ENCODE data around the gene RALGPS1.

The RALGPS1 gene

DNA sequence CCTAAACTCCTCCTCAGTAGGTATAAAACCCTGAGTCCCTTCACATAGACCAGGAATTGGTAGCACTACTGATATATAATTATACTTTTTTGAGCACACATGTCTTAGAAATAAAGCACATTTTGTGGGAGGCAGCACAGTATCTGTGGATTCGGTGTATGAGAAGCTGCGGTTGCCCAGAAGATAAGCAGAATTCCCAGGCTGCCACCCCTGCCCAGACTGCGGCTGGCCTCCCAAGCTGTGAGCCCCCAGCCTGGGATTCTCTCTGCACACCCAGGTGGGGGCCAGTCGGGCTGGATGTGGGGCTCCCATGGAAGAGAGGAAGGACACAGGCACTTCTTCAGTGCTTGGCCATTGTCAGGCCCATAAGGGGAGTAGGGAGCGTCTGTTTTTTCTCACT is 233.4 kb downstream of the RALGPS1 start:
- no peak overlapping the region for H3K4me3 ChIP-seq (ENCODE audit: low read depth, low read length)

DNA sequence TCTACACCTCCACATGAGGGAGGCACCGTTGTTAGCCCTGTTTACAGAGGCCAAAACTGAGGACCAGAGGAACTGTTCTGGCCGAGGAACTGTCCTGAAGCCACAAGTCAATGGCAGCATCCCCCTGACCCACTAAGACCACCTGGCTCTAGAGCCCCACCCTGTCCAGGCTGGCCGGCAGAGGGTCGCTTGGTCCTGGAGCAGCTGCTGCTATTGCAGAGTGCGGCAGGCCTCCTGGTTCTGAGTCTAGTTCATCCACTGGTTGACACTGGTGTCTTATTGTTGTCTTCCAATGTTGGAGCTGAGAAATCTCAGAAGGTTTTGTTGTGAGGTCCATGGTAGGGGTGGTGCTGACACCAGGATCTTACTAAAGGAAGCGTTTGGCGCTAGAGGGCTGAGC is 234.4 kb downstream of the RALGPS1 start:
- no peak overlapping the region for H3K4me3 ChIP-seq (ENCODE audit: low read depth, low read length)

DNA sequence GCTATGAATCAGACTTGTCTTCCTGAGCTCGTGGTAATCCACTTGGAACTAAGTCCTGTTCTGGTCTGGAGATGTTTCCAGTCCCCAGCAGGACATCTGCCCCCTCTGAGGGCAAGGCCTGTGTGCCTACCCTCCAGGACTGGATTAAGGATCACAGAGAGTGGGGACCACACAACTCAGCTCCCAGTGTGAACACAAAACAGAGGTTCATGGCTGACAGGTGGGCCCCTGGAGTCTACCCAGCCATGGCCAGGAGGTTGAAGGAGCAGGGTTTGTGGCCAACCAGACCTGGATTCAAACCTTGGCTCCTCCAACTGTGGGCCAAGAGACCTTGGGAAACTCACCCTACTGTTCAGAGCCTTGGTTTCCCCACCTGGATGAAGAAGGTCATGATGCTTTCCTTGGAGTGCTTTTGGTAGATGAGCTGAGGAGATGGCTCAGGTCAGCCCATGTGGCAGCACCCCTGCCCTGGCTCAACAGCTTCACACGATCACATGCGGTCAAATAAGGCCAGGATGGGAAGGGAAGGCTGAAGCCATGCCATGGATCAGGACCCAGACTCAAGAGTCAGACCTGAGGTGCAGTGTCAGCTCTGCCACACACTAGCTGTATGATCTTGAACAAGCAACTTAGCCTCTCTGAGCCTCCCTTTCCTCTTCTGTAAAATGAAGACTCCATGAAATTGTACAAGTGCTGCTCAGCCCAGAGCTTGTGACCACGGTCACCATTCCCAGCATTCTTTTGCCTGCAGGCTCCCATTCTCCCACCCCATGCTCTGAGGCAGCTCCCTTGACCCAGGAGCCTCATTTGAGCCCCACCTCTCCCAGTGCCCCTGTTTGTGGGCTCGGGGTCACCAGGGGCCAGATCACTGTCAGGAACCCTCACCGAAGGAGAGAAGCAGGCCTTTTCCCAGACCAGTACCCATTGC is 235.1 kb downstream of the RALGPS1 start:
- H3K4me3 ChIP-seq (ENCODE audit: low read depth, low read length), result no peak overlapping the region

DNA sequence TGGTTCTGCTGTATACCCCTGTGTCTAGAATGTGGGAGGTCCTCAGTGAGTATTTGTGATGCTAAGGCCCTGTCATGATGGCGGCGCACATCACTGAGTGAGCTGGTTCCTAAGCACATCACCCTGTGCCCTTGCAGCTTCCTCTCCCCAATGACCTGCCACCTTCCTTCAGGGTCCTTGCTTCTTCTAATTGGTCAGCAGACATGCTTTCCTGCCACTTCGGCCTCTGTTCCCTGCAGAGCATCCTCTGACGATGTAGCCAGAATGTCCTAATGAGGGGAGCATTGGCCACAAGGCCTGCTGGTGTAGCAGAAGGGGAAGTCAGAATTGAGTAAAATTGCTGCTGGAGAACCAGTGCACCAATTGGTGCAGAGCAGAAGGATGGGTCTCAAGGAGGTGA is 238.9 kb downstream of the RALGPS1 start:
- H3K4me3 ChIP-seq (ENCODE audit: low read depth, low read length), result no peak overlapping the region

DNA sequence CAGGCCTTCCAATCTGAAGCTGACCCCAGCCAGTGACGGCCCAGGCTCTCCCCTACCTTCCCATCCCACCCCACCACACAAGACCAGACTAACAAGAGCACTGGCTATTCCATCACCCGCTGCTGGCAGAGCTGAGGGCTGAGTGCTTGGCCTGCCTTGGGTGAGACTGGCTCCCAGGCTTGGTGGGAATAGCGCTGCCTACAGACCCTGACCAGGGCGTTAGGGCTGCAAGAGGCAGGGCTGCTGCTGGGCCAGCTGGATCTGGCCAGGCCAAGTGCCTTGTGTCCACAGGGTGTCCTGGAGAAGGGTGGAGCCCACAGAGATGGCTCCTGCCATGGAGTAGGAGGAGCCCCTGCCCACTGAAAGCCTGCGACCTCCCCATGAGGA is 239.4 kb downstream of the RALGPS1 start:
- no peak overlapping the region for H3K4me3 ChIP-seq (ENCODE audit: low read depth, low read length)

DNA sequence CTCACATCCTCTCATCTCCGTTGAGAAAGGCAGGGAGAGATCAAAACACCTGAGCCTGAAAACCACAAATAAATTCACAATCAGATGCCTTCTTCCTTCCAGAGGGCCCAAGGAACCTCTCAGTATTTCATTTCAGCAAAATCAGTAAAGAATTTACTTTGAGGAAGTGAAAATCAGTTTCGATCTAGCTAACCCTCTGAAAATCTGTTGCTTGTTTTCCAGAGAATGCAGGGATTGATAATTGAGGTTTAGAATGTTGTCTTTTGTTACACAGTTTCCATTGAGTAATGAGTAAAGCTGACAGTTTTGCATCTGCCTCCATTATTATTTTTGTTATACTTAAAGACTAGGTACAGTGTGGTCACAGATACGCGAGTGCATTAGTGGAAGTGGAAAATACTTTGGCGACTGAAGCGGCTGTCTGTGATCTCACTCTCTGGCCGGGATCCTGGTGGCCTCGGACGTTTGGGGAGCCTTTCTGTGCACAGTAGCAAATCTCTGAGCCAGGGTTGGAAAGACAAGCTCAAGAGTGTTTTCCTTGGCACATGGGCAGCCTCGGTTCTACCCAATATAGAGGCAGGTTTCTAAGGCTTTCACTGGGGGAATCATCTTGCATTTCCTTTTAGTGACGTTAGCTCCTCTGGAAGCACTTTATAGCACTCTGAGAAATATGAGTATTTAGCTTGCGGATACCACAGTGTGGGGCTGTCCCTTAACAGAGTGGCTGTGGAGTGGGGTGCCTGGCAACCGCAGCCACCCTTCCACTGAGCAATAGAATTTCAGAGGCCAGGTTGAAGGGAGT is 240.0 kb downstream of the RALGPS1 start:
- no peak overlapping the region for H3K4me3 ChIP-seq (ENCODE audit: low read depth, low read length)

DNA sequence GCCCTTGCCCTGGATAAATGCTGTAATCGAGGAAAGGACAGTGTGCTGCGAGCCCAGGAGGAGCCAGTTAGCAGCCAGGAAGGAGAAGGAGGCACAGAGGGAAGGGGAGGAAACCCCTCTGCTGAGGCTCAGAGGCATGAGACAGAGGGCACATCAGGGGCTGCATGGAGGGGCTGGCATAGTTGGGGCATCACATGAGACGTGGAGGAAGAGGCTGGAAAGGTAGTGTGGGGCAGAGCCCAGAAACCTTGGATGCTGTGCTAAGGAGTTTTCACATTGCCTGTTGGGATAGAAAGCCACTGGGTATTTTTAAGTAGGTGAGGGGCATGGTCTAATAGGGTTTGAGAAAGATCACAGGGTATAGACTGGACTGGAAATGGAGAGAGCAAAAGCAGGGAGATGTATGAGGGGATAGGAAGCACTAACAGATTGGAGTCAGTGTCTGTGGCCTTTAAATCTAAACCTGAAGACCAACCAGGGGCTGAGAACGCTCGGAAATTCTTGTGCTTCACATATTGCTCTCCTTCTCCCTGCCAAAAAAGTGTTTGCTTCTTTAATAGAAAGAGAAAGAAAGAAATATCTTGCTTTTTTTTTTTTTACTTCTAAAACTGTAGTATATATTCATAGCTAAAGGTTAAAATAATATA is 240.9 kb downstream of the RALGPS1 start:
- no peak overlapping the region for H3K4me3 ChIP-seq (ENCODE audit: low read depth, low read length)

DNA sequence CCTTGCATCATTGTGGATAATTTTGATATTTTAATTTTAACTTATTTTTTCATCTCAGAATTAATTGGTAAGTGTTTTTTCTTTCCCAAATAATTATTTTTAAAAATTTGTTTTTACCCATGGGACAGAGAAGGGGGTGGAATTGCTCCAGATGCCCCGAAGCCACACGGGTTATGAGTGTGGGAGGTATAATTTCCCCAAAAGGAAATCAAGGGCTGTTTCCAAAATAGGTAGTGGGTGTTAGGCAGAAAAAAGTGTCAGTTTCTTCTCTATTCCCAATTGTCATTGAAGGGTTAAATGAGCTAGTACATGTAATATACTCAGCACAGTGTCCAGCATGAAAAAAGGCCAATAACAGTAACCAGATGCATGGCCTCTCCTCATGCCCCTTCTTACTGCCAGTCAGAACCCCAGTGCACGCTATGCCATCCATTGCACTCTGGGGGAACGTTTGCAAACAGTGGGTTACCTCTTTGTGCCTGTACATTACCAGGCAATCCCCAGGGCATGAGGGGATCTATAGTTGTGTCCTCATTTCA is 244.3 kb downstream of the RALGPS1 start:
- no peak overlapping the region for H3K4me3 ChIP-seq (ENCODE audit: low read depth, low read length)

DNA sequence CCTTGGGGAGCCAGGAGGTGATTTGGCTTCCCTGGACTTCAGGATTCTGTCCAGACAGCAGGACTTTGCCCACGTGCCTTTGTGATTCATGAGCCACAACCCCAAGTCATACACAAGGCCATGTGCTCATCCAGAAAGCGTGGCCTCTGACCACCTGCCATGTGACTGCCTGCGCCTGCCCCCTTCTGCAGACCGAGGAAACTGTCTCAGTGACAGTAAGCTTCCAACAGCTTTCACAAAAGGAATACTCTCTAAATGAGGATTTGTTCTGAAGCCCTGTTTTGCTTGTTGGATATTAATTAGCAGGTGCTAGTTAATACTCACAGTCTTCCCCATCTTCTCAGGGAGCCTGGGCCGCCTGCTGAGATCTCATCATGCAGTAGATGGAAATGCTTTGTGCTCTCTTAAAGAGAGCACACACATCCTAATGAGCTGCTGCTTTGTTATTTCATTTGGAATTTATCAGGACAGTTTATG is 244.8 kb downstream of the RALGPS1 start:
- H3K4me3 ChIP-seq (ENCODE audit: low read depth, low read length), result no peak overlapping the region

DNA sequence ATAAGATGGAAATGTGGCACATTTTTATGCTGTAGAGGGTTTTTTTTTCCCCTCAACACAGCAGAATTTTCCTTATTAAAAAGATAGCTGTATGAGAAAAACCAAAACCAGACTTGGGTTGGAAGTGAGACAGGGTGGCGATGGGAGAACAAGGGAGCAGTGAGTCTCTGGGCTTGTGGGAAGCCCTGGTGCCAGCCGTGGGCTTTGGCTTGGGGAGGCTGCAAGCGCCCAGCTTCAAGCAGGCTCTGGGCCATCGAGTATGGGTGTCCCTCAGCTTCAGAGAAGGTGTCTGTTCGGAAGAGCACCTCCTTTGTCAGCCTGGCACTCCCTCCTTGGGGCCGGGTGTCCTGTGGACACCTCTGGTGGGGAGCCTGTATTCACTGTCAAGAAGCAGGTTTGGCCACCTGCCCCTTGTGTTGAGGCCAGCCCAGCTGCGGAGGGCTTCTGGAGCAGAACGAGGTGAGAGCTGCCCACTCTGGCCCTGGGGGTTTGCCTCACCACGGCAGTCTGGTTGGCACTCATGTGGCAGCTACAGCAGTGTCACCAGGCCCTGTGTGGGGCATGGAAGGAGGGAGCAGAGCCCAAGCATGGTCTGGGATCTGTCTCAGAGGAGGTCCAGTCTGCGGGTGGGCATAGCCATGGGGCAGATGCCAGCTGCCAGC is 245.5 kb downstream of the RALGPS1 start:
- no peak overlapping the region for H3K4me3 ChIP-seq (ENCODE audit: low read depth, low read length)

DNA sequence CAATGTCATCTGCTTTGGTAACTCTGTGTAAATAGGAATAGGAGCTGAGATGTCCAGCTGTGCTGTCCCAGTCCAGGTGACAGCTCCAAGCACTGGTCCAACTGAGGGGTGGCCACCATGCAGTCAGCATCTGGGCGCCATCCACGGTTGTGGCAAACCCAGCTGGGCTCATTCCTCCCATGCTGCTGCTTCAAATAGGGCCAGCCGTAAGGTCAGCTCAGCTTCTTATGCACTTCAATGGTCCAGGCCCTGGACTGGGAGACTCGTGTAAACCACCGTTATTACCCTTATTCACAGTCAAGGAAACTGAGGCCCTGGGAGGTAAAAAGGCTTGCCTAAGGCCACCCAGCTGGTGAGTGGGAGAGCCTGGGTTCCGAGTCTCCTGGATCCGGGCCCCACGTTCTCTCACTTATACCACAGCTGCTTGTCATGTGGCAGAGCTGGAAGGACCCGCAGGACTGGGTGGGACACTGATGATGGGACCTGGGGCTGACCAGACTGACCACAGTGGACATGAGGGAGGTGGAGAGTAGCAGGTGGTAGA is 246.6 kb downstream of the RALGPS1 start:
- H3K4me3 ChIP-seq (ENCODE audit: low read depth, low read length), result no peak overlapping the region

DNA sequence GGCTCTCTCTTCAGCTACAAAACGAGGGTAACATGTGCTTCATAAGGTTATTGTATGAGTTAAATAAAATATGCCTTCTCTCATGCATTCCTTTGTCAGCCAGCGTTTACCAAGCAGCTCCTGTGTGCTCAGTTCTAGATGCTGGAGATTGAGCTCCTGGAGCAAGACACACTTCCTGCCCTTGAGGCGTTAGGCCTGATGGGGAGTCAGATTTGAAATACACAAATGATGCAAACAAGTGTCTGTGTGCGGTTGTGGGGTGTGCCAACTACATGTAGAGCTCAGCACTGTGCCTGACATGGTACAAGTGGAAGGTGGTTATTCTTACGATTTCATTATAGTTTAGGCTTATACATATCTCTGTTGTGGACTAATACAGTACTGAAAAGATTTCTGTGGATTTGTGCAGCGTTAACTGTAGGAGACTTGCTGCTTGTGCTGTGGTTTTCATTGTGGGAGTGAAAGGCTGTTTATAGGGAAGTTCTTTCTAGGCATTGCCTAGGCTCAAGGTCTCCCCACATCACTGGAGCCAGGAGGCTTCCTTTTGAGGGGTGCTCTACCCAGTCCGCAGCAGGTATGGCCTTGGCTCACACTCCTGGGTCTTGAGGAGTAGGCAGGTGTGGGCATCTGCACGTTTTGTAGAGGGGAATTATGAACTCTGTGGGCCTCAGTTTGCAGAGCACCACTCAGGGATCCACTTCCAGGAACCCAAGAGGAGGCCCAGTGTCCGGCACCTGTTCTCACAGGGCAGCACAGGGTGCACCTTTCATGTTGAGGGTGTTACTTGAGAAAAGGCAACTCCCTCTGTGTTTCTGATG is 247.7 kb downstream of the RALGPS1 start:
- H3K4me3 ChIP-seq (ENCODE audit: low read depth, low read length), result no peak overlapping the region

DNA sequence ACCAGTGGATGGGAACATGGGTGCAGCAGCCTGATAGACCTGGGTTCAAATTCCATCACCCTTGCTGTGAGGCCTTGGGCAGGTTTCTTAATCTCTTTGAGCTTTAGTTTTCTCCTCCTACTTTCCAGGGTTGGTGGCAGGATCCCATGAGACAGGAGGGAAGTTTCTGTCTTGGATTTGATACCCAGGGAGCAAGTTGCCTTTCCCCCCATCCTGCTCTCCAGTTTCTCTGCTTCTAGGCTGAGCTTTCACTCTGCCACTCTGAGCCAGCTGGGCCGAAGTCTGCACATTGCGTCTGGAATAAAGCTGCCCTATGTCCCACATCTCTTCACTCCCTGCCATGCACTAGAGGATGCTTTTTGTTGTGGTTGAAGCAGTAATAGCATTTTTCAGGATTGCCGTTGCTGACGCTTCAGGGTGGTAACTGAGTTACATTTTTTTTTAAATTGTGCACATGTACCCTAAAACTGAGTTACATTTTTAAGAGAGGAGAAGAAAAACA is 248.3 kb downstream of the RALGPS1 start:
- H3K4me3 ChIP-seq (ENCODE audit: low read depth, low read length), result no peak overlapping the region

DNA sequence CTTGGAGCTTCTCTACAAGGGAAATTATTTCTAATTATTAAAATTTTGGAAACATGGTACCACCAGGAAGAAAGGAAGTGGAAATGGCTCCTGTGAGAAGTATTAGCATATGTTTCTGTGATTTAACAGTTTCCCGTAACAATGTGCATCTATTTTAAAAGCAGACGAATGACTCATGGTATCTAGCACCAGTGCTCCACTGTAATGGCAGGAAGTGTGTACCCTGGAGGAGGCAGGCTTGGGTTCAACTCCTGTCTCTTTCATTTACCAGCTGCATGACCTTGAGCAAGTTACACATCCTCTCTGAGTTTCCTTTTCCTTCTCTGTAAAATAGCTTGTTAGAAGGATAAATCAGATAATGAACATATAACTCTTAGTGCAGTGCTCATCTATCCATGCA is 248.8 kb downstream of the RALGPS1 start:
- no peak overlapping the region for H3K4me3 ChIP-seq (ENCODE audit: low read depth, low read length)

DNA sequence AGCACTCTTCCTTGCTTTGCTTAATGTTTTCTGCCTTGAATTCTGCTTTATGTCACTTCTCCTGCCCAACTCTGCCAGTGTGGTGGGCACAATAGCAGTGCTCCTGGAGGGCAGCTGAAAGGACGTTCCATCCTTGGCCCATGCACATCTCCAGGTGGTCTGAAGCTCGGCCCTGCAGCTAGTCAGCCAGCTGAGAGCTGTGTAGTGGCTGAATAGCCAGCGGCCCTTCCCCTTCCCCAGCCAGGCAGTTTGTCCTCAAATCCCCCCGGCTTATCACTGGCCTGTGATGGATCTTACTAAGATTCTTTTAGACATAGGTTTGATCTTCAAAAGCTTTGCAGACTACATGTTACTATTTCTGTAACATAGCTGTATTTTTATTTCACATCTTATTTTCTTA is 250.5 kb downstream of the RALGPS1 start:
- H3K4me3 ChIP-seq (ENCODE audit: low read depth, low read length), result no peak overlapping the region

DNA sequence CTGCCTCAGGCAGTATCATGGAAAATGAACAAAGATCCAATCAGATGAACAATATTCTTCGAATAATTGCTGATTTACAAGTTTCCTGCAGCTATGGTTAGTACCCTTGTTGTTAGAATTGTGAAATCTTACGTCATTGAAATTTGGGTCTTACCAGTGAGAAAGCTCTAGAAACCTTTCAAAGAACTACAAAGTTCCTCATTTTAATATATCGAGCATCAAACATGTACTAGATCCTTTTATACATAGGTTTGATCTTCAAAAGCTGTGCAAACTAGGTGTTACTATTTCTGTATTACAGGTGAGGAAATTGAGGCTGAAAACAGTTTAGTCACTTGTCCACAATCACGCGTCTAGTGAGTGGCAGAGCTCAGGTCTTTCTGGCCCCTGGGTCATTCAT is 251.5 kb downstream of the RALGPS1 start:
- no peak overlapping the region for H3K4me3 ChIP-seq (ENCODE audit: low read depth, low read length)

DNA sequence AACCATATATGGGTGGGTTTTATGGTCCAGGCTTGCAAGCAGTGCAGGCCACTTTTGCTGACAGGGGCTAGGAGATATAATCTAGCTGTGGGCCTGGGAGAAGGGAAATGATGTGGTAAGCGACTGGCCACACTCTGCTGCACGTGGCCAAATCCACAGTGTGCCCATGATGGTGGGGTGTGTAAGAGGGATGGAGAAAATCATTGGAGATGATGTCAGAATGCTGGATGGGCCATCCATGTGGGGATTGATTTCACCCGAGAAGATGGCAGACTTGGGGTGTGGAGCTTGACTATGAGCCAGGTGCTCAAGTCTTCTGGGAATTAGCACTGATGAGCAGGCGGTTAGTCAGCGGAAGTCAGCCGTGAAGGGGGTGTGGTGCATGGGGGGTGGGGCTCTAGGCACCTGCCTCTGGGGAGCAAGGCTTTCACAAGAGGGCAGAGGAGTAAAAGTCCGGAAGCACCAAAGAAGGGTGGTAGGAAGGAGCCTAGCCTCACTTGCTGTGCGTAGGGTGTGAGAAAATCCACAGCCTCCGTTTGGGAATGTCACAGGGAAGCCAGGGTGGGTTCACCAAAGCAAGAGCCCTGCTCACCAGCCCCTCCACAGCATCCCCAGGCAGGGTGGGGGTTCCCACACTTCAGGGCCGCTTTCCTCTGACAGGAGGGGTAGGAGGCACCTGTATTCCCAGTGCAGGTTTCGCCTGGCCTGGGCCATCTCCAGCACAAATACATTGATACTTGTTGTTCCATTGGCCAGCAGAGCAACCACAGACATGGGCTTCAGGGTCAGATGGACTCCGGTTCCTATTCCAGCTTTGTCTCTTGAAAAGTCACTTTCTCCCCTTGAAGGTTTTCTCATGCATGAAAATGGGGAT is 252.3 kb downstream of the RALGPS1 start:
- H3K4me3 ChIP-seq (ENCODE audit: low read depth, low read length), result no peak overlapping the region

DNA sequence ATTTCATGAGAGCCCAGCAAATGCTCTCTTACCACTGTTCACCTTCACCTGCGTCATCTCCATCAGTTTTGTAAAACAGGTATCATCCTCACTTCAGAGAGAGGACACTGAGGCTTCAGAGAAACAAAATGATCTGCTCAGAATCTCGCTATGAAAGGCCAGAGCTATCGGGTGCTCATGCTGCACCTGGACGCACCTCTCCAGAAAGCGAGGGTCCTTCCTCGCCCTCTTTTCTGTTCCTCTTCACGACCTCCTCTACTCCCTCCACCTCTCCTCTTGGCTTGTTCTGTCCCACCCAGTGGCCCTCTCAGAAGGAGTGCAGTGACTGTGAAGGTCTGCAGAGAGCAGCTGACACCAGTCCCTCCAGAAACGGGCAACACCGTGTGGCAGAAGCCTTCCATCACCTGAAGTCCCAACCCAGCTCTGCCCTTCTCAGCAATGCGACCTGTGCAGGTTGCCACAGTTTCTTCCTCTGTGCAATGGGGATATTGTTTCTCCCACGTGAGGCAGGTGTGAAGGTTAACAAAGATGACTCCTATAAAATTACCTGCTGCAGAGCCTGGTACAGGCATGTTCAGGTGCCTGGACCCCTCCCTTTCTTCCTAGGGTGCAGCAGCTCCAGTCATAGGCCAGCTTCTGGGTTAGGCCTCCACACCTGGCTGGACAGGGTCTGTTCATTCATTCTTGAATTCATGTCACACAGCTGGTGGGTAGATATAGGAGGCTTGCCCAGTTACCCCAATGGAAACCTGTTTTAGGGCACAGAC is 253.2 kb downstream of the RALGPS1 start:
- H3K4me3 ChIP-seq (ENCODE audit: low read depth, low read length), result no peak overlapping the region

Data from iPS-11a (cell line).